SK-N-SH (cell line): ENCODE data around the gene STX11. TPM values are rescaled to one million over a fixed set of nuclear protein-coding genes. Genes with fewer than 3 reads are reported as not detected.

Source experiments
- CTCF ChIA-PET: fragments of 300-600, 350-600 bp; formaldehyde crosslinking; extraction: SDS; loops from one replicate; lab custom pipeline; 2021; lab: Yijun Ruan, JAX
- POLR2A ChIA-PET: fragments of 350-600 bp; sonication (Branson Sonifier 250); formaldehyde crosslinking; extraction: SDS; loops from one replicate; lab custom pipeline; 2020; ENCODE audit warnings: antibody characterized with exemption, inconsistent platforms; lab: Yijun Ruan, JAX
- DNase-seq: peaks from one replicate; pipeline ENCODE4 v3.0.0; 2012
- H2AFZ ChIP-seq: fragments of 200-600 bp; sonication (generic); 2 replicates; pipeline ENCODE4 v1.8.1; 2016; ENCODE audit warnings: antibody characterized with exemption, mild to moderate bottlenecking, low read depth
- H3F3A ChIP-seq: fragments of 200-600 bp; sonication (generic); replicated peaks from 2 replicates; pipeline ENCODE3; 2016; ENCODE audit warnings: antibody characterized with exemption, mild to moderate bottlenecking; ENCODE audit not compliant: insufficient read depth
- H3K27ac ChIP-seq, 2 experiments: fragments of 200-500 bp in 1 of 2; fragments of 200-600 bp in 1 of 2; sonication (Bioruptor generic) in 1 of 2; sonication (generic), shearing (Covaris generic) in 1 of 2; 2 replicates each; pipeline versions ENCODE4 v1.5.1 to v1.6.1; 2014 to 2016; ENCODE audit warnings: low read depth in 2 of 2, inconsistent platforms in 1 of 2, low read length in 1 of 2, mild to moderate bottlenecking in 1 of 2, mixed read lengths in 1 of 2
- H3K27me3 ChIP-seq: fragments of 200-600 bp; sonication (generic), shearing (Covaris generic); 2 replicates; pipeline ENCODE4 v1.6.1; 2016; ENCODE audit warnings: mixed run types; ENCODE audit not compliant: insufficient read depth
- H3K36me3 ChIP-seq, 2 experiments: fragments of 200-500 bp in 1 of 2; fragments of 200-600 bp in 1 of 2; sonication (Bioruptor generic) in 1 of 2; sonication (generic) in 1 of 2; replicated peaks in 1 of 2; 2 replicates each; pipeline versions ENCODE3 to v1.5.1; 2014 to 2016; ENCODE audit warnings: low read length in 1 of 2, mild to moderate bottlenecking in 1 of 2; ENCODE audit not compliant: insufficient read depth in 2 of 2, control insufficient read depth in 1 of 2
- H3K4me1 ChIP-seq, 2 experiments: fragments of 200-500 bp in 1 of 2; fragments of 200-600 bp in 1 of 2; sonication (Bioruptor generic) in 1 of 2; sonication (generic), shearing (Covaris generic) in 1 of 2; 2 replicates each; pipeline versions ENCODE4 v1.5.1 to v1.6.1; 2014 to 2016; ENCODE audit warnings: low read depth in 1 of 2, low read length in 1 of 2, mixed run types in 1 of 2; ENCODE audit not compliant: insufficient read depth in 2 of 2, control insufficient read depth in 1 of 2
- H3K4me2 ChIP-seq: fragments of 200-600 bp; sonication (generic), shearing (Covaris generic); 2 replicates; pipeline ENCODE4 v1.6.1; 2017; ENCODE audit warnings: mixed run types
- H3K4me3 ChIP-seq, 2 experiments: fragments of 200-500 bp in 1 of 2; fragments of 200-600 bp in 1 of 2; sonication (Bioruptor generic) in 1 of 2; sonication (generic), shearing (Covaris generic) in 1 of 2; 2 replicates each; pipeline versions ENCODE4 v1.5.1 to v1.8.1; 2014 to 2016; ENCODE audit warnings: low read depth in 2 of 2, inconsistent platforms in 1 of 2, low read length in 1 of 2, mild to moderate bottlenecking in 1 of 2, mixed read lengths in 1 of 2, moderate library complexity in 1 of 2
- H3K79me2 ChIP-seq: fragments of 200-600 bp; sonication (generic); 2 replicates; pipeline ENCODE4 v1.8.1; 2017; ENCODE audit warnings: mild to moderate bottlenecking; ENCODE audit not compliant: insufficient read depth
- H3K9ac ChIP-seq: fragments of 200-600 bp; sonication (generic); 2 replicates; pipeline ENCODE4 v1.6.1; 2017; ENCODE audit warnings: mixed run types
- H3K9me2 ChIP-seq: fragments of 200-600 bp; sonication (generic); 2 replicates; pipeline ENCODE4 v1.6.1; 2017; ENCODE audit warnings: mixed run types
- H3K9me3 ChIP-seq: fragments of 200-600 bp; sonication (generic); 2 replicates; pipeline ENCODE4 v1.6.1; 2017; ENCODE audit warnings: mixed run types, mild to moderate bottlenecking, moderate library complexity
- H4K20me1 ChIP-seq: fragments of 200-600 bp; sonication (generic); 2 replicates; pipeline ENCODE4 v1.6.1; 2017; ENCODE audit warnings: mild to moderate bottlenecking, mixed run types; ENCODE audit not compliant: insufficient read depth
- ELF1 ChIP-seq: IDR thresholded peaks from 2 replicates; pipeline ENCODE4 v1.4.0; 2012
- EP300 ChIP-seq, 2 experiments: IDR thresholded peaks; 2 replicates each; pipeline versions ENCODE4 v1.4.0 to v1.6.1; 2012; ENCODE audit warnings: borderline replicate concordance in 1 of 2, low read depth in 1 of 2, low read length in 1 of 2
- EZH2phosphoT487 ChIP-seq: fragments of 200-600 bp; sonication (generic); IDR thresholded peaks from 2 replicates; pipeline ENCODE4 v1.6.1; 2017; ENCODE audit warnings: low read depth, mixed run types, mild to moderate bottlenecking, antibody characterized with exemption, moderate library complexity, borderline replicate concordance
- FOXJ3 ChIP-seq: sonication (generic); formaldehyde crosslinking; IDR thresholded peaks from 2 replicates; pipeline ENCODE4 v1.5.1; 2020; ENCODE audit warnings: mild to moderate bottlenecking, missing genetic modification reagents
- FOXM1 ChIP-seq: IDR thresholded peaks from 2 replicates; pipeline ENCODE4 v1.4.0; 2012; ENCODE audit warnings: low read depth, mild to moderate bottlenecking
- MEF2A ChIP-seq: IDR thresholded peaks from 2 replicates; pipeline ENCODE4 v1.4.0; 2012; ENCODE audit warnings: low read depth, borderline replicate concordance
- MXI1 ChIP-seq: IDR thresholded peaks from 2 replicates; pipeline ENCODE4 v1.6.1; 2012; ENCODE audit warnings: mild to moderate bottlenecking, low read depth, low read length, improper control_type of control experiment
- NRF1 ChIP-seq: IDR thresholded peaks from 2 replicates; pipeline ENCODE4 v1.6.1; 2012; ENCODE audit warnings: low read depth, mild to moderate bottlenecking, low read length
- POLR2AphosphoS5 ChIP-seq: IDR thresholded peaks from 2 replicates; pipeline ENCODE4 v1.6.1; 2012; ENCODE audit warnings: low read depth, low read length
- RAD21 ChIP-seq: IDR thresholded peaks from 2 replicates; pipeline ENCODE4 v1.6.1; 2012; ENCODE audit warnings: mild to moderate bottlenecking, low read length
- RCOR1 ChIP-seq: fragments of 150-350 bp; IDR thresholded peaks from 2 replicates; pipeline ENCODE4 v1.6.1; 2017; ENCODE audit warnings: antibody characterized with exemption, low read length
- RFX5 ChIP-seq: IDR thresholded peaks from 2 replicates; pipeline ENCODE4 v1.6.1; 2012; ENCODE audit warnings: mild to moderate bottlenecking, improper control_type of control experiment, low read length
- RXRA ChIP-seq: IDR thresholded peaks from 2 replicates; pipeline ENCODE4 v1.4.0; 2012; ENCODE audit warnings: low read depth, mild to moderate bottlenecking, borderline replicate concordance
- SIN3A ChIP-seq: IDR thresholded peaks from 2 replicates; pipeline ENCODE4 v1.6.1; 2012; ENCODE audit warnings: low read depth, mild to moderate bottlenecking, low read length, moderate library complexity, borderline replicate concordance
- SMC3 ChIP-seq: IDR thresholded peaks from 2 replicates; pipeline ENCODE4 v1.6.1; 2012; ENCODE audit warnings: low read depth, low read length, improper control_type of control experiment
- TCF12 ChIP-seq: IDR thresholded peaks from 2 replicates; pipeline ENCODE4 v1.4.0; 2012
- TEAD4 ChIP-seq: IDR thresholded peaks from 2 replicates; pipeline ENCODE4 v1.4.0; 2012; ENCODE audit warnings: mild to moderate bottlenecking, borderline replicate concordance; ENCODE audit not compliant: insufficient read depth
- WGBS: methylation state at CpG from one replicate; pipeline ENCODE4 v1.1.6; 2017; ENCODE audit warnings: low lambda C conversion rate; 5-methylcytosine and 5-hydroxymethylcytosine counted together
- polyA plus RNA-seq, 3 experiments: library from polyadenylated mRNA; depleted of rRNA; stranded (reverse); fragments of >200 nt; gene quantifications; 2 replicates each; pipeline ENCODE4 v1.2.3, GENCODE V29; 2012
- TF ChIP-seq, protein P1 (sequence below): fragments of 200-600 bp; sonication (generic); IDR thresholded peaks from 2 replicates; pipeline ENCODE4 v1.6.1; 2017; ENCODE audit warnings: antibody characterized with exemption, mild to moderate bottlenecking, moderate library complexity
- TF ChIP-seq, protein P2 (sequence below): IDR thresholded peaks from 2 replicates; pipeline ENCODE4 v1.4.0; 2012; ENCODE audit warnings: low read depth, borderline replicate concordance
- TF ChIP-seq, protein P3 (sequence below): IDR thresholded peaks from 2 replicates; pipeline ENCODE4; 2012
- TF ChIP-seq, protein P4 (sequence below): fragments of 150-350 bp; IDR thresholded peaks from 2 replicates; pipeline ENCODE4 v1.6.1; 2016; ENCODE audit warnings: mild to moderate bottlenecking, low read depth, low read length
- TF ChIP-seq, protein P5 (sequence below): IDR thresholded peaks from 2 replicates; pipeline ENCODE4 v1.6.1; 2012; ENCODE audit warnings: mild to moderate bottlenecking, low read depth, low read length, moderate library complexity

The STX11 gene
- polyA plus RNA-seq, 1 of the 3 experiments (the other 2 are of a cell fraction) = 0.15 TPM

DNA sequence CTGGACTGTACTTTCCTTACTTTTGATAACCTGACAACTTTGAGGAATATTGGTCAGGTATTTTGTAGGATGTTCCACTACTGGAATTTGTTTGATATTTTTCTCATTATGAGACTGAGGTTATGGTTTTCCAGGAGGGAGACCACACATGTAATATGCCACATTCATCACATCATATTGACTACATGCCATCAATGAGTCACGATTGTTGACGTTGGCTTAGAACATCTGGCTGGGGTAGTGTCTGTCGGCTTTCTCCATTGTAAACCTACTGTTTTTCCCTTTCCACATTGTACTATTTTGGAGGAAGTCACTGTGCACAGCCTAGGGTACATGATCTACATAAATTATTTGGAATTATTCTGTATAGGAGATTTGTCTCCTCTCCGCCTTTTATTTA, 1.4 kb upstream of the STX11 start:
- Histone ChIP-seq H3K27ac (no peak overlapping the region), H3F3A (no peaks in the 10 kb centered on the region), H3K9ac (no peak overlapping the region), H3K4me1 (peaks cover 0 to 5% of the 10 kb centered on the region in 2 experiments; a peak in 1 of 4 replicates), H3K4me2 (no peak overlapping the region), H3K36me3 (no peaks in the 10 kb centered on the region), H3K27me3 (peaks cover 52% of the 10 kb centered on the region), H3K9me2 (no peaks in the 10 kb centered on the region), H3K79me2 (no peaks in the 10 kb centered on the region), H4K20me1 (no peaks in the 10 kb centered on the region), H3K9me3 (no peaks in the 10 kb centered on the region), H2AFZ (no peak overlapping the region), H3K4me3 (no peak overlapping the region)
- CTCF ChIA-PET = no interaction called here
- WGBS = 45% methylated on average over 4 of the region's 4 CpGs
- DNase-seq = no peak
- TF ChIP-seq, protein P1, sequence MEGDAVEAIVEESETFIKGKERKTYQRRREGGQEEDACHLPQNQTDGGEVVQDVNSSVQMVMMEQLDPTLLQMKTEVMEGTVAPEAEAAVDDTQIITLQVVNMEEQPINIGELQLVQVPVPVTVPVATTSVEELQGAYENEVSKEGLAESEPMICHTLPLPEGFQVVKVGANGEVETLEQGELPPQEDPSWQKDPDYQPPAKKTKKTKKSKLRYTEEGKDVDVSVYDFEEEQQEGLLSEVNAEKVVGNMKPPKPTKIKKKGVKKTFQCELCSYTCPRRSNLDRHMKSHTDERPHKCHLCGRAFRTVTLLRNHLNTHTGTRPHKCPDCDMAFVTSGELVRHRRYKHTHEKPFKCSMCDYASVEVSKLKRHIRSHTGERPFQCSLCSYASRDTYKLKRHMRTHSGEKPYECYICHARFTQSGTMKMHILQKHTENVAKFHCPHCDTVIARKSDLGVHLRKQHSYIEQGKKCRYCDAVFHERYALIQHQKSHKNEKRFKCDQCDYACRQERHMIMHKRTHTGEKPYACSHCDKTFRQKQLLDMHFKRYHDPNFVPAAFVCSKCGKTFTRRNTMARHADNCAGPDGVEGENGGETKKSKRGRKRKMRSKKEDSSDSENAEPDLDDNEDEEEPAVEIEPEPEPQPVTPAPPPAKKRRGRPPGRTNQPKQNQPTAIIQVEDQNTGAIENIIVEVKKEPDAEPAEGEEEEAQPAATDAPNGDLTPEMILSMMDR = no peak
- TF ChIP-seq, protein P2, sequence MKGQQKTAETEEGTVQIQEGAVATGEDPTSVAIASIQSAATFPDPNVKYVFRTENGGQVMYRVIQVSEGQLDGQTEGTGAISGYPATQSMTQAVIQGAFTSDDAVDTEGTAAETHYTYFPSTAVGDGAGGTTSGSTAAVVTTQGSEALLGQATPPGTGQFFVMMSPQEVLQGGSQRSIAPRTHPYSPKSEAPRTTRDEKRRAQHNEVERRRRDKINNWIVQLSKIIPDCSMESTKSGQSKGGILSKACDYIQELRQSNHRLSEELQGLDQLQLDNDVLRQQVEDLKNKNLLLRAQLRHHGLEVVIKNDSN = no peak
- no peak for TF ChIP-seq RFX5
- TF ChIP-seq EZH2phosphoT487 = no peak
- TF ChIP-seq, protein P3, sequence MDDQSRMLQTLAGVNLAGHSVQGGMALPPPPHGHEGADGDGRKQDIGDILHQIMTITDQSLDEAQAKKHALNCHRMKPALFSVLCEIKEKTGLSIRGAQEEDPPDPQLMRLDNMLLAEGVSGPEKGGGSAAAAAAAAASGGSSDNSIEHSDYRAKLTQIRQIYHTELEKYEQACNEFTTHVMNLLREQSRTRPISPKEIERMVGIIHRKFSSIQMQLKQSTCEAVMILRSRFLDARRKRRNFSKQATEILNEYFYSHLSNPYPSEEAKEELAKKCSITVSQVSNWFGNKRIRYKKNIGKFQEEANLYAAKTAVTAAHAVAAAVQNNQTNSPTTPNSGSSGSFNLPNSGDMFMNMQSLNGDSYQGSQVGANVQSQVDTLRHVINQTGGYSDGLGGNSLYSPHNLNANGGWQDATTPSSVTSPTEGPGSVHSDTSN = no peak
- POLR2A ChIA-PET = no interaction called here

DNA sequence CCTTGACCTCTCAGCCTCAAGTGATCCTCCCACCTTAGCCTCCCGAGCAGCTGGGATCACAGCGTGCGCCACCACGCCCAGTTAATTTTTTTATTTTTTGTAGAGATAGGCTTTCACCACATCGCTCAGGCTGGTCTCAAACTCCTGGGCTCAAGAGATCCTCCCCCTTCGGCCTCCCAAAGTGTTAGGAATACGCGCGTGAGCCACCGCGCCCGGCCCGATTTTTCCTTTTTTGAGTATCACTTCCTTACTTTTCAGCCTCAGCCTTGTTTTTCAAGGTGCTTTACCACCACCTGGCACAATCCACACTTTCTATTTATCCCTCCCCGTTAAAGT, 791 bp upstream of the STX11 start:
- Histone ChIP-seq H3K9me3 (no peaks in the 10 kb centered on the region), H3K27me3 (peaks cover 57% of the 10 kb centered on the region), H3K4me1 (peaks cover 0 to 5% of the 10 kb centered on the region in 2 experiments; a peak in 1 of 4 replicates), H3K9ac (no peak overlapping the region), H3K27ac (no peak overlapping the region), H3K9me2 (no peaks in the 10 kb centered on the region), H3K4me3 (peak overlapping the region; percentile 53 to 64; a peak in 3 of 4 replicates), H3K36me3 (no peaks in the 10 kb centered on the region), H3F3A (no peaks in the 10 kb centered on the region), H4K20me1 (no peaks in the 10 kb centered on the region), H3K4me2 (peak overlapping the region; percentile 82), H3K79me2 (no peaks in the 10 kb centered on the region), H2AFZ (peak overlapping the region; percentile 72; the same call in 1 of the 2 replicates)
- no peak for DNase-seq
- CTCF ChIA-PET = no interaction called here
- 11% methylated on average over 14 of the region's 14 CpGs for WGBS
- POLR2A ChIA-PET = no interaction called here
- no peak for TF ChIP-seq TEAD4
- TF ChIP-seq EP300 (IDR thresholded peaks at IDR 0.05; ENCODE audit: borderline replicate concordance in 1 of 2, low read depth in 1 of 2, low read length in 1 of 2) = no peak
- TF ChIP-seq FOXM1 = no peak
- TF ChIP-seq POLR2AphosphoS5 = no peak
- TF ChIP-seq, protein P4, sequence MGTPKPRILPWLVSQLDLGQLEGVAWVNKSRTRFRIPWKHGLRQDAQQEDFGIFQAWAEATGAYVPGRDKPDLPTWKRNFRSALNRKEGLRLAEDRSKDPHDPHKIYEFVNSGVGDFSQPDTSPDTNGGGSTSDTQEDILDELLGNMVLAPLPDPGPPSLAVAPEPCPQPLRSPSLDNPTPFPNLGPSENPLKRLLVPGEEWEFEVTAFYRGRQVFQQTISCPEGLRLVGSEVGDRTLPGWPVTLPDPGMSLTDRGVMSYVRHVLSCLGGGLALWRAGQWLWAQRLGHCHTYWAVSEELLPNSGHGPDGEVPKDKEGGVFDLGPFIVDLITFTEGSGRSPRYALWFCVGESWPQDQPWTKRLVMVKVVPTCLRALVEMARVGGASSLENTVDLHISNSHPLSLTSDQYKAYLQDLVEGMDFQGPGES = no peak
- TF ChIP-seq TCF12 = no peak
- no peak for TF ChIP-seq MXI1
- TF ChIP-seq SIN3A = no peak
- TF ChIP-seq SMC3 = no peak
- no peak for TF ChIP-seq MEF2A
- TF ChIP-seq RCOR1 = no peak
- TF ChIP-seq RAD21 = no peak
- TF ChIP-seq, protein P5, sequence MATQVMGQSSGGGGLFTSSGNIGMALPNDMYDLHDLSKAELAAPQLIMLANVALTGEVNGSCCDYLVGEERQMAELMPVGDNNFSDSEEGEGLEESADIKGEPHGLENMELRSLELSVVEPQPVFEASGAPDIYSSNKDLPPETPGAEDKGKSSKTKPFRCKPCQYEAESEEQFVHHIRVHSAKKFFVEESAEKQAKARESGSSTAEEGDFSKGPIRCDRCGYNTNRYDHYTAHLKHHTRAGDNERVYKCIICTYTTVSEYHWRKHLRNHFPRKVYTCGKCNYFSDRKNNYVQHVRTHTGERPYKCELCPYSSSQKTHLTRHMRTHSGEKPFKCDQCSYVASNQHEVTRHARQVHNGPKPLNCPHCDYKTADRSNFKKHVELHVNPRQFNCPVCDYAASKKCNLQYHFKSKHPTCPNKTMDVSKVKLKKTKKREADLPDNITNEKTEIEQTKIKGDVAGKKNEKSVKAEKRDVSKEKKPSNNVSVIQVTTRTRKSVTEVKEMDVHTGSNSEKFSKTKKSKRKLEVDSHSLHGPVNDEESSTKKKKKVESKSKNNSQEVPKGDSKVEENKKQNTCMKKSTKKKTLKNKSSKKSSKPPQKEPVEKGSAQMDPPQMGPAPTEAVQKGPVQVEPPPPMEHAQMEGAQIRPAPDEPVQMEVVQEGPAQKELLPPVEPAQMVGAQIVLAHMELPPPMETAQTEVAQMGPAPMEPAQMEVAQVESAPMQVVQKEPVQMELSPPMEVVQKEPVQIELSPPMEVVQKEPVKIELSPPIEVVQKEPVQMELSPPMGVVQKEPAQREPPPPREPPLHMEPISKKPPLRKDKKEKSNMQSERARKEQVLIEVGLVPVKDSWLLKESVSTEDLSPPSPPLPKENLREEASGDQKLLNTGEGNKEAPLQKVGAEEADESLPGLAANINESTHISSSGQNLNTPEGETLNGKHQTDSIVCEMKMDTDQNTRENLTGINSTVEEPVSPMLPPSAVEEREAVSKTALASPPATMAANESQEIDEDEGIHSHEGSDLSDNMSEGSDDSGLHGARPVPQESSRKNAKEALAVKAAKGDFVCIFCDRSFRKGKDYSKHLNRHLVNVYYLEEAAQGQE = no peak
- no peak for TF ChIP-seq RXRA
- TF ChIP-seq ELF1 = no peak
- TF ChIP-seq NRF1 = no peak
- no peak for TF ChIP-seq FOXJ3 (CRISPR knock-in tag)
